ENCODE measurements around the gene SEPTIN6. TPM values are rescaled to one million over a fixed set of nuclear protein-coding genes. Genes with fewer than 3 reads are reported as not detected.
"Not testable (repeated sequence)": the region's sequence is repeated elsewhere in the genome, so short reads cannot be mapped to it uniquely, and the experiment has no call there.

The SEPTIN6 gene
- total RNA-seq, 1 donor from 2014 or later, result 19.8 TPM

DNA sequence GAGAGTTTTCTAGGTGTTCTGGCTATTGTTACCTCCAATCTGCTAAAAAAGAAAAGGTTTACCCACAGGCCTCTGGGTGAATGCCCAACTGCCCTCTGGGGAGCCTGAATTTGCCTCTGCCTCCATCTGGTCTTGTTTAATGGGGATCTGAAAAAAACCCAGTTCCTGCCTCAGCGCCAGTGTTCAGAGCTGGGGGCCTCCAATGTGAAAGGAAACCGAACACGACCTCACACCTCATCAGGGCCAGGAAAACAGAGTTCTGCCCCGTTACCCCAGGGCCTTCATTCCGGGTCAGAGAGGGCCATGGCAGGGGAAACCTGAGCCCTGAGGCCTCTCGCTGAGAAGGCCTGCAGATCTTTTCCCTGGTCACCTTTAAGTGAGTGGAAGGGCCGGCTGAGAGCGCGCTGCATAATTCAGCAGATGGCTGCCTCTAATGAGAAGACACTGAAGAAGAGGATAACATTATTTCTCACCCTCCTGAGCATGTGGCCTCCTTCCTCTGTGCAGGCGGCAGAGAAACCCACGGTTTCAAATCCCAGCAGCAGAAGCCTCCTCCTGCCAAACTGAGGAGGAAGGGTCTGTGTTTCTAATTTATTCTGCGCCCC is 6.8 kb downstream of the SEPTIN6 start:
- Mint-ChIP-seq H3K4me3 (ENCODE audit: unreplicated experiment) (no peak overlapping the region), H3K27me3 (ENCODE audit: unreplicated experiment) (no peaks in the 10 kb centered on the region), H3K27ac (ENCODE audit: unreplicated experiment) (no peak overlapping the region), H3K4me1 (ENCODE audit: unreplicated experiment) (peaks cover 18% of the 10 kb centered on the region), H3K9me3 (ENCODE audit: unreplicated experiment) (no peaks in the 10 kb centered on the region), H3K36me3 (ENCODE audit: low read depth, unreplicated experiment) (no peaks in the 10 kb centered on the region)
- TF ChIP-seq, protein P1, sequence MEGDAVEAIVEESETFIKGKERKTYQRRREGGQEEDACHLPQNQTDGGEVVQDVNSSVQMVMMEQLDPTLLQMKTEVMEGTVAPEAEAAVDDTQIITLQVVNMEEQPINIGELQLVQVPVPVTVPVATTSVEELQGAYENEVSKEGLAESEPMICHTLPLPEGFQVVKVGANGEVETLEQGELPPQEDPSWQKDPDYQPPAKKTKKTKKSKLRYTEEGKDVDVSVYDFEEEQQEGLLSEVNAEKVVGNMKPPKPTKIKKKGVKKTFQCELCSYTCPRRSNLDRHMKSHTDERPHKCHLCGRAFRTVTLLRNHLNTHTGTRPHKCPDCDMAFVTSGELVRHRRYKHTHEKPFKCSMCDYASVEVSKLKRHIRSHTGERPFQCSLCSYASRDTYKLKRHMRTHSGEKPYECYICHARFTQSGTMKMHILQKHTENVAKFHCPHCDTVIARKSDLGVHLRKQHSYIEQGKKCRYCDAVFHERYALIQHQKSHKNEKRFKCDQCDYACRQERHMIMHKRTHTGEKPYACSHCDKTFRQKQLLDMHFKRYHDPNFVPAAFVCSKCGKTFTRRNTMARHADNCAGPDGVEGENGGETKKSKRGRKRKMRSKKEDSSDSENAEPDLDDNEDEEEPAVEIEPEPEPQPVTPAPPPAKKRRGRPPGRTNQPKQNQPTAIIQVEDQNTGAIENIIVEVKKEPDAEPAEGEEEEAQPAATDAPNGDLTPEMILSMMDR (IDR thresholded peaks at IDR 0.05; ENCODE audit: unreplicated experiment), result no peak
- DNase-seq (ENCODE audit: low spot score), result no peak

DNA sequence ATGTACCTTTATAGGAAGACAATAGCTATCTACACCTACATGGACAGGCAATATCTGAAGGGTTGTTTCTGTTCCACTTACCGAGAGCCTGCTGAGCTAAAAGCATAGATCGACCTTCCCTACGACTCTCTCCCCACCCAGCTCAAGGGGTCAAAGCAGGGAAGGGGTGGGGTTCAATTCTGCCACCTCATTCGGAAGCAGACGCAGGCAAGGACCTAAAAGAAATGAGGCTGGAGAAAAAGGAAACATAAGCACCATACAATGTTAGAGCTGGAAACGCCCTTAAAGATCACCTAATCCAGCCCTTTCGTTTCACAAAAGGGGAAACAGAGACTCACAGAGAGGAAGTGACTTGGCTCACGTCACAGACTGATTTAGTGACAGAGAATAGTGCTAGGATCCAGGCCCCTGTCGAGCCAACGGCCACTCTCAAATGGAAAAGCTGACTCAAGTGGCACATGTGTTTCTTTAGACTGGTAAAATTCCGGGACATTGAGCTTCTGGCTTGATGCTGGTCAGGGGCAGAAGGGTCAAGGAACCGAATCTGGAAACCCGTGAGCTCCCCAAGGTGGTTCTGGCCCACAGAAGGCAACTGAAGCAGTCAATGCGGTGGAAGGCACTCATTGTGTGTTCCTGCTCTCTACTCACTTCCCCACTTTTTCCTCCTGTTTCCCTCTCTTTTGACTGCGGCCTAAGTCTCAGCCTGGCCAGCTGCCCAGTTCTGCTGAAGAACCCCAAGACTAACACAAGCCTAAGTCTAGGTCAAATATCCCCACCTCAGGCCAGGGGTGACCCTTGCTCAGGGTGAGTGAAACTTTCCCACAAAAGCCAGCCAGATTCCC is 7.5 kb downstream of the SEPTIN6 start:
- H3K4me3 Mint-ChIP-seq (ENCODE audit: unreplicated experiment), result no peak overlapping the region
- no peaks in the 10 kb centered on the region for H3K27me3 Mint-ChIP-seq (ENCODE audit: unreplicated experiment)
- peak overlapping the region; percentile 48 for H3K27ac Mint-ChIP-seq (ENCODE audit: unreplicated experiment)
- no peaks in the 10 kb centered on the region for H3K36me3 Mint-ChIP-seq (ENCODE audit: low read depth, unreplicated experiment)
- H3K4me1 Mint-ChIP-seq (ENCODE audit: unreplicated experiment), result peaks cover 19% of the 10 kb centered on the region
- TF ChIP-seq, protein P1 (IDR thresholded peaks at IDR 0.05; ENCODE audit: unreplicated experiment), result no peak
- no peak for DNase-seq (ENCODE audit: low spot score)
- no peaks in the 10 kb centered on the region for H3K9me3 Mint-ChIP-seq (ENCODE audit: unreplicated experiment)

DNA sequence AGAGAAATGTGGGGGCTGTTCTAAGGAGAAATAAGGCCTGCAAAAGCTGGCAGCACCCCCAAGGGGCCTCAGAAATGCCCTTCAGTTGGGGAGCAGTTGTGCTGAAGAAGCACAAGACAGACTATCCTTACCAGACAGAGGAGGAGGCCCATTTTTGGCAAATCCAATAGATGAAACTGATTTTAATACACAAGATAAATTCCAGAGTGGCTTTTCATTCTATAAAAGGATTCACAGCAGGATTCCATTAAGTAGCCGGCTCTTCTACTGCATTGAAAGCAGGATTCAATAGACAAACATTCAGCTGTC is 8.1 kb downstream of the SEPTIN6 start:
- no peak overlapping the region for H3K4me3 Mint-ChIP-seq (ENCODE audit: unreplicated experiment)
- DNase-seq (ENCODE audit: low spot score), result no peak
- H3K9me3 Mint-ChIP-seq (ENCODE audit: unreplicated experiment), result no peaks in the 10 kb centered on the region
- no peak overlapping the region for H3K27ac Mint-ChIP-seq (ENCODE audit: unreplicated experiment)
- H3K36me3 Mint-ChIP-seq (ENCODE audit: low read depth, unreplicated experiment), result no peaks in the 10 kb centered on the region
- TF ChIP-seq, protein P1 (IDR thresholded peaks at IDR 0.05; ENCODE audit: unreplicated experiment), result no peak
- H3K27me3 Mint-ChIP-seq (ENCODE audit: unreplicated experiment), result no peaks in the 10 kb centered on the region
- H3K4me1 Mint-ChIP-seq (ENCODE audit: unreplicated experiment), result peaks cover 19% of the 10 kb centered on the region

DNA sequence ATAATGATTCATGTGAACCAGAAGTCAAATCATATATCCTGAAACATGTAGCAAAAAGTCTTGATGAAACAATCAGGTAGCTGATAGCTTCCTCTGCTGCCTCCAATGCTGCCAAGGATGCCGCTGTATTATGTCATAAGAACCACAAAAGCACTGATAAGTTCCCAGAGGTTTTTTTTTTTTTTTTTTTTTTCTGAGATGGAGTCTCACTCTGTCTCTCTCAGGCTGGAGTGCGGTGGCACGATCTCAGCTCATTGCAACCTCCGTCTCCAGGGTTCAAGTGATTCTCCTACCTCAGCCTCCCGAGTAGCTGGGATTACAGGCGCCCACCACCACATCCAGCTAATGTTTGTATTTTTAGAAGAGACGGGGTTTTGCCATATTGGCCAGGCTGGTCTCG is 8.7 kb downstream of the SEPTIN6 start:
- not testable (repeated sequence) for H3K9me3 Mint-ChIP-seq (ENCODE audit: unreplicated experiment); H3K4me3 Mint-ChIP-seq (ENCODE audit: unreplicated experiment); H3K27ac Mint-ChIP-seq (ENCODE audit: unreplicated experiment); DNase-seq (ENCODE audit: low spot score); H3K27me3 Mint-ChIP-seq (ENCODE audit: unreplicated experiment); H3K36me3 Mint-ChIP-seq (ENCODE audit: low read depth, unreplicated experiment)
- peaks cover 19% of the 10 kb centered on the region for H3K4me1 Mint-ChIP-seq (ENCODE audit: unreplicated experiment)

DNA sequence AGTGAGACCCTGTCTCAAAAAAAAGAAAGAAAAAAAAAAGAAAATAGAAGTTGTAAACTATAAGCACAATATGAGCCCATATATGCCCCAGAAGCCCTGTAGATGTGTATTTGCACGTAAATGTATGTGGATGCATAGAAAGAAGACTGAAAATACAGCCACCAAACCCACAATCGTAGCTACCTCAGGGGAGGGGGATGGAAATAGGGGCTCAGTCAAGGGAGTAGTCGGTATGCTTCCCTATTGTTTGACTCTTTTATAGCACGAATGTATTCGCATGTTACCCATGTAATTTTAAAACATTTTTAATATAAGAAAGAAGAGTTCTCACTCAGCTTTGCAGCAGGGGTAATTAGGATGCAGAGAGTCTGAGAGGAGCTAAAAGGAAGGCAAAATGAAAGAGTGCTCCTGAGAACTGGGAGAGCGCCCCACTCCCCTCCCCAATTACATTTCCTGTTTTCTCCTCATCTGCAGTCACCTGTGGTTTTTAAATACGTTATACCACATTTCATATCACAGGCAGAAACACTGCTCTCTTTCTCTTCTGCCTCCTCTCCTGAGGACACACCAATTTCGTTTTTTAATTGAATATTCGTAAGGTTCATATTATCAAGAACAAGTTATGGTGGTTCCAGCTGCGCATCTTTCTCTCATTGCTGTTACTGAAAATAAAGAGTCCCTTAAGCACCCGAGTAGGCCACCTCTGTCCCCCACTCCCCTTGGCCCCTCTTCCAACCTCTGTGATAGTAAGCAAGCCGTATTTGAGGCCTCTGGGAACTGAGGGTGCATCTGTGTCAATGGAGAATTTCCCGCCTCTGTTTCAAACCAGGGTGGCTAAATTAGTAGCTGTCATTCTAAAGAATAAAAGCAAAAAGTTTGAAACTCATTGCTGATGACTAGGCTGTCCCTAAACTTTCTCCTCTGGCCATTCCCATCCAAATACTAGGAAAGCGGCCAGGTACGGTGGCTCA is 10.7 kb downstream of the SEPTIN6 start:
- no peak overlapping the region for H3K27ac Mint-ChIP-seq (ENCODE audit: unreplicated experiment)
- H3K4me1 Mint-ChIP-seq (ENCODE audit: unreplicated experiment), result peaks cover 16% of the 10 kb centered on the region
- no peaks in the 10 kb centered on the region for H3K9me3 Mint-ChIP-seq (ENCODE audit: unreplicated experiment)
- no peaks in the 10 kb centered on the region for H3K36me3 Mint-ChIP-seq (ENCODE audit: low read depth, unreplicated experiment)
- H3K4me3 Mint-ChIP-seq (ENCODE audit: unreplicated experiment), result no peak overlapping the region
- no peak for DNase-seq (ENCODE audit: low spot score)
- TF ChIP-seq, protein P1 (IDR thresholded peaks at IDR 0.05; ENCODE audit: unreplicated experiment), result no peak
- H3K27me3 Mint-ChIP-seq (ENCODE audit: unreplicated experiment), result peaks cover 1% of the 10 kb centered on the region

All from endothelial cell (in vitro differentiated cells).